HUES48 (cell line): ENCODE data around the gene CTXND2.
"Not testable (repeated sequence)": the region's sequence is repeated elsewhere in the genome, so short reads cannot be mapped to it uniquely, and the experiment has no call there.

Source experiments
- H3K27ac ChIP-seq: one replicate; pipeline ENCODE4 v1.7.0; 2013; ENCODE audit warnings: low read depth, low read length, inconsistent platforms
- H3K27me3 ChIP-seq: 2 replicates; pipeline ENCODE4 v1.6.1; 2013; ENCODE audit warnings: mild to moderate bottlenecking, low read length; ENCODE audit not compliant: control insufficient read depth, insufficient read depth
- H3K36me3 ChIP-seq: 2 replicates; pipeline ENCODE4 v1.6.1; 2013; ENCODE audit warnings: low read length; ENCODE audit not compliant: control insufficient read depth, insufficient read depth
- H3K4me1 ChIP-seq: 2 replicates; pipeline ENCODE4 v1.6.1; 2013; ENCODE audit warnings: mild to moderate bottlenecking, low read length; ENCODE audit not compliant: control insufficient read depth, insufficient read depth
- H3K4me3 ChIP-seq: 2 replicates; pipeline ENCODE4 v1.5.1; 2013; ENCODE audit warnings: mild to moderate bottlenecking, low read depth, low read length
- H3K9ac ChIP-seq: 2 replicates; pipeline ENCODE4 v1.6.1; 2013; ENCODE audit warnings: mild to moderate bottlenecking, low read depth, low read length, moderate library complexity
- H3K9me3 ChIP-seq: 2 replicates; pipeline ENCODE4 v1.6.1; 2013; ENCODE audit warnings: low read length; ENCODE audit not compliant: control insufficient read depth, insufficient read depth

CTXND2 gene

DNA sequence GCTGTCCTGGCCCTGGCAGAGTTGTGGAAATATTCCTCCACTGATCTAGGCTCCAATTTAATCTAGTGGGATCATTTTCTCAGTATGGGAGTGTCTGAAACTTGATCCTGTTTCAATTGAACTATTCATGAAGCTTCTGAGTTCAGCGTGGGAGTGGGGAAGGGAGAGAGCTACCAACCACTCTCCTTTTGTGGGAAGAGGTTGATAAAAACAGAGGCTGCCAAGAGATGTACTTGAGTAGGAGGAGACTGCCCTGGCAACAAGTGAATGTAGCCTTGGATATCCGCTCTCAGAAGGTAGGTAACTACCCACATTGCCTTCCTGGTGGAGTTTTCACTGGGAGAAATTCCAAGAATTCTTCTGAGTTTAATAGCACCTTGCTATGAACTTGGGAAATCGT, at the start of gene CTXND2:
TSS of gene CTXND2 (plus strand) at position 119 of the 400 bp plus-strand sequence. CDS start 25,179 bp downstream, outside the sequence.
- no peak within 1 kb of the TSS for H3K27ac ChIP-seq
- no peak within 1 kb of the TSS for H3K9ac ChIP-seq
- no peak within 1 kb of the TSS for H3K4me3 ChIP-seq
- no peaks in the 10 kb centered on the region for H3K4me1 ChIP-seq
- H3K9me3 ChIP-seq, result no peaks in the 10 kb centered on the region
- no peaks in the 10 kb centered on the region for H3K36me3 ChIP-seq
- H3K27me3 ChIP-seq, result no peaks in the 10 kb centered on the region

DNA sequence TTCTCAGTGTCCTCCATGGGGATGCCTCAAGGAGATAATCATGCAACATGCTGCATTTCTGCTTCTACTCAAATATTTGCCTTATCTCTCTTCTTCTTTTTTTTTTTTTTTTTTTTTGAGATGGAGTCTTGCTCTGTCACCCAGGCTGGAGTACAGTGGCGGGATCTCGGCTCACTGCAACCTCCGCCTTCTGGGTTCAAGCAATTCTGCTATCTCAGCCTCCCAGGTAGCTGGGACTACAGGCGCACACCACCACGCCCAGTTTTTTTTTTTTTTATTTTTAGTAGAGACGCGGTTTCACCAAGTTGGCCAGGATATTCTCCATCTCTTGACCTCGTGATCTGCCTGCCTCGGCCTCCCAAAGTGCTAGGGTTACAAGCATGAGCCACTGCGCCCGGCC, 46.1 kb upstream of the CTXND2 start:
- not testable (repeated sequence) for H3K27ac ChIP-seq, H3K4me1 ChIP-seq, H3K27me3 ChIP-seq, H3K4me3 ChIP-seq, H3K9me3 ChIP-seq, H3K9ac ChIP-seq
- H3K36me3 ChIP-seq, result peaks cover 36% of the 10 kb centered on the region

DNA sequence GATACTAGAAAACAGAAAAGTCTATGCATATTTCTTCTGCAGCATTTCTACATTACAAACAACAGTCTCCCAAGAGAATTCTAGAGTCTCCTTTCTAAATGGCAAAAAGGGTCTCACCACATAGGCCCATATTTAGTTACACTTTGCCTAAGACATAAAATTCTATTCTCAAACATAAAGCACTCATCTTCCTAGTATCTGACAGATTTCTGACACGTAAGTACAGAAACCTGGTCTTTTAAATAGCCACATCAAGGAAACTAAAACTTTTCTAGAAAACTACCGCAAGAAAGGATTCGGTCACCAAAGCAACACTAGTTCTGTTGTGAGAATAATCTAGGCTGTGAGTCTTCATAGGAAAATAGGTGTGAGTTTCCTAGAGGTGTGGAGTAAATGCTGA, 45.3 kb upstream of the CTXND2 start:
- Histone ChIP-seq H3K4me3 (no peak overlapping the region), H3K4me1 (no peaks in the 10 kb centered on the region)

GRCh38 chr1:150842343-150842742, 44.6 kb upstream of the CTXND2 start:
- H3K36me3 ChIP-seq, result peaks cover 26% of the 10 kb centered on the region
- H3K27me3 ChIP-seq, result no peaks in the 10 kb centered on the region
- H3K27ac ChIP-seq, result no peak overlapping the region
- no peaks in the 10 kb centered on the region for H3K4me1 ChIP-seq
- no peaks in the 10 kb centered on the region for H3K9me3 ChIP-seq
- no peak overlapping the region for H3K9ac ChIP-seq
- H3K4me3 ChIP-seq, result no peak overlapping the region

More for the DNA sequence above, 45.3 kb upstream of the CTXND2 start:
- Histone ChIP-seq H3K9ac (no peak overlapping the region), H3K27me3 (no peaks in the 10 kb centered on the region), H3K27ac (no peak overlapping the region), H3K9me3 (no peaks in the 10 kb centered on the region), H3K36me3 (peaks cover 32% of the 10 kb centered on the region)

GRCh38 chr1:150842964-150843363, 44.0 kb upstream of the CTXND2 start:
- H3K4me3 ChIP-seq, result no peak overlapping the region
- no peaks in the 10 kb centered on the region for H3K27me3 ChIP-seq
- H3K36me3 ChIP-seq, result peaks cover 24% of the 10 kb centered on the region
- H3K4me1 ChIP-seq, result no peaks in the 10 kb centered on the region
- H3K9me3 ChIP-seq, result no peaks in the 10 kb centered on the region
- no peak overlapping the region for H3K27ac ChIP-seq
- no peak overlapping the region for H3K9ac ChIP-seq

- Histone ChIP-seq H3K4me3 (no peak overlapping the region), H3K27me3 (no peaks in the 10 kb centered on the region), H3K27ac (no peak overlapping the region), H3K9me3 (no peaks in the 10 kb centered on the region), H3K9ac (no peak overlapping the region), H3K36me3 (peaks cover 25% of the 10 kb centered on the region), H3K4me1 (no peaks in the 10 kb centered on the region)
Measured at GRCh38 chr1:150843474-150843873, 43.5 kb upstream of the CTXND2 start.

GRCh38 chr1:150846473-150847146, 40.3 kb upstream of the CTXND2 start:
- H3K4me1 ChIP-seq, result no peaks in the 10 kb centered on the region
- no peak overlapping the region for H3K4me3 ChIP-seq
- no peaks in the 10 kb centered on the region for H3K27me3 ChIP-seq
- H3K9ac ChIP-seq, result no peak overlapping the region
- H3K36me3 ChIP-seq, result peaks cover 13% of the 10 kb centered on the region
- no peaks in the 10 kb centered on the region for H3K9me3 ChIP-seq
- no peak overlapping the region for H3K27ac ChIP-seq

DNA sequence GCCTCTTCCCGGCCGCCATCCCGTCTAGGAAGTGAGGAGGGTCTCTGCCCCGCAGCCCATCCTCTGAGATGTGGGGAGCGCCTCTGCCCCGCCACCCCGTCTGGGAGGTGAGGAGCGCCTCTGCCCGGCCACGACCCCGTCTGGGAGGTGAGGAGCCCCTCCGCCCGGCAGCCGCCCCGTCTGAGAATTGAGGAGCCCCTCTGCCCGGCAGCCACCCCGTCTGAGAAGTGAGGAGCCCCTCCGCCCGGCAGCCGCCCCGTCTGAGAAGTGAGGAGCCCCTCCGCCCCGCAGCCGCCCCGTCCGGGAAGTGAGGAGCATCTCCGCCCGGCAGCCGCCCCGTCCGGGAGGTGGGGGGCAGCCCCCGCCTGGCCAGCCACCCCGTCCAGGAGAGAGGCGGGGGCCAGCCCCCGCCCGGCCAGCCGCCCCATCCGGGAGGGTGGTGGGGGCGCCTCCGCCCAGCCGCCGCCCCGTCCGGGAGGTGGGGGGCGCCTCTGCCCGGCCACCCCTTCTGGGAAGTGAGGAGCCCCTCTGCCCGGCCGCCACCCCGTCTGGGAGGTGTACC, 36.1 kb upstream of the CTXND2 start:
- H3K36me3 ChIP-seq, result peaks cover 25% of the 10 kb centered on the region
- H3K27me3 ChIP-seq, H3K4me1 ChIP-seq, H3K27ac ChIP-seq, H3K9ac ChIP-seq, H3K4me3 ChIP-seq: not testable (repeated sequence)
- peaks cover 13% of the 10 kb centered on the region; the same call in 1 of the 2 replicates for H3K9me3 ChIP-seq

GRCh38 chr1:150852734-150853133, 34.2 kb upstream of the CTXND2 start:
- not testable (repeated sequence) for H3K4me1 ChIP-seq, H3K4me3 ChIP-seq, H3K27me3 ChIP-seq, H3K27ac ChIP-seq, H3K9ac ChIP-seq
- Histone ChIP-seq H3K36me3 (peaks cover 31% of the 10 kb centered on the region), H3K9me3 (peaks cover 13% of the 10 kb centered on the region; the same call in 1 of the 2 replicates)

DNA sequence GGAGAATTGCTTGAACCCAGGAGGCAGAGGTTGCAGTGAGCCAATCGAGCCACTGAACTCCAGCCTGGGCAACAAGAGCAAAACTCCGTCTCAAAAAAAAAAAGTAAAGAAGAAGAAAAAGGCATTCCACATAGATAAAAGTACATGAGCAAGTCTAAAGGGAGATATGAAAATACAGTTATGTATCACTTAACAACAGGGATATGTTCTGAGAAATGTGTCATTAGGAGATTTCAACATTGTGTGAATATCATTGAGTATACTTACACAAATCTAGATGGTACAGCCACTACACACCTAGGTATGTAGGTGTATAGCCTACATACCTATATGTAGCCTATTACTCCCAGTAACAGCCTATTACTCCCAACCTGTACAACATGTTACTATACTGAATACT, 23.2 kb upstream of the CTXND2 start:
- no peaks in the 10 kb centered on the region for H3K36me3 ChIP-seq

GRCh38 chr1:150864200-150864599, 22.7 kb upstream of the CTXND2 start:
- not testable (repeated sequence) for H3K27ac ChIP-seq, H3K9ac ChIP-seq, H3K9me3 ChIP-seq, H3K4me3 ChIP-seq, H3K36me3 ChIP-seq, H3K4me1 ChIP-seq, H3K27me3 ChIP-seq

More for the DNA sequence above, 23.2 kb upstream of the CTXND2 start:
- Histone ChIP-seq H3K27ac (no peak overlapping the region), H3K9me3 (no peaks in the 10 kb centered on the region), H3K4me1 (no peaks in the 10 kb centered on the region), H3K27me3 (no peaks in the 10 kb centered on the region), H3K9ac (no peak overlapping the region), H3K4me3 (no peak overlapping the region)
